ENCODE data around the gene R3HDML. TPM values are rescaled to one million over a fixed set of nuclear protein-coding genes. Genes with fewer than 3 reads are reported as not detected.
"Not testable (repeated sequence)": the region's sequence is repeated elsewhere in the genome, so short reads cannot be mapped to it uniquely, and the experiment has no call there.

The R3HDML gene
- total RNA-seq, 1 experiment from 2014 or later: not detected

- no peak overlapping the region for H3K27ac Mint-ChIP-seq (ENCODE audit: unreplicated experiment)
These were observed 40.8 kb upstream of the R3HDML start for GRCh38 chr20:44296011-44296410.

GRCh38 chr20:44297721-44298120, 39.1 kb upstream of the R3HDML start:
- Mint-ChIP-seq H3K27ac (ENCODE audit: unreplicated experiment) (no peak overlapping the region), H3K9me3 (ENCODE audit: low read depth, unreplicated experiment) (no peaks in the 10 kb centered on the region), H3K36me3 (ENCODE audit: insufficient read depth, unreplicated experiment) (no peaks in the 10 kb centered on the region), H3K4me3 (ENCODE audit: low read depth, unreplicated experiment) (no peak overlapping the region), H3K27me3 (ENCODE audit: unreplicated experiment) (no peaks in the 10 kb centered on the region), H3K4me1 (ENCODE audit: low read depth, unreplicated experiment) (no peaks in the 10 kb centered on the region)
- BruUV-seq (replicated peaks): no TSS peak
- intact Hi-C loops (cut with micrococcal nuclease; ENCODE audit: unreplicated experiment): no loop called here
- no peak for DNase-seq
- no peak for TF ChIP-seq CTCF (IDR thresholded peaks at IDR 0.05; ENCODE audit: unreplicated experiment)
- CTCF ChIA-PET: no interaction called here

More at GRCh38 chr20:44296011-44296410, 40.8 kb upstream of the R3HDML start:
- H3K4me3 Mint-ChIP-seq (ENCODE audit: low read depth, unreplicated experiment): no peak overlapping the region
- H3K9me3 Mint-ChIP-seq (ENCODE audit: low read depth, unreplicated experiment): no peaks in the 10 kb centered on the region
- intact Hi-C loops (cut with micrococcal nuclease; ENCODE audit: unreplicated experiment): no loop called here
- no peaks in the 10 kb centered on the region for H3K4me1 Mint-ChIP-seq (ENCODE audit: low read depth, unreplicated experiment)
- H3K27me3 Mint-ChIP-seq (ENCODE audit: unreplicated experiment): peaks cover 9% of the 10 kb centered on the region
- no peak for TF ChIP-seq CTCF (IDR thresholded peaks at IDR 0.05; ENCODE audit: unreplicated experiment)
- no peaks in the 10 kb centered on the region for H3K36me3 Mint-ChIP-seq (ENCODE audit: insufficient read depth, unreplicated experiment)
- CTCF ChIA-PET: no interaction called here
- BruUV-seq (replicated peaks): no TSS peak
- no peak for DNase-seq

GRCh38 chr20:44299011-44299535, 37.8 kb upstream of the R3HDML start:
- H3K27me3 Mint-ChIP-seq (ENCODE audit: unreplicated experiment); H3K27ac Mint-ChIP-seq (ENCODE audit: unreplicated experiment); H3K36me3 Mint-ChIP-seq (ENCODE audit: insufficient read depth, unreplicated experiment); DNase-seq; H3K4me1 Mint-ChIP-seq (ENCODE audit: low read depth, unreplicated experiment); intact Hi-C loops (cut with micrococcal nuclease; ENCODE audit: unreplicated experiment); CTCF ChIA-PET; H3K4me3 Mint-ChIP-seq (ENCODE audit: low read depth, unreplicated experiment); H3K9me3 Mint-ChIP-seq (ENCODE audit: low read depth, unreplicated experiment); BruUV-seq (replicated peaks): not testable (repeated sequence)

GRCh38 chr20:44301285-44301684, 35.6 kb upstream of the R3HDML start:
- no peaks in the 10 kb centered on the region for H3K36me3 Mint-ChIP-seq (ENCODE audit: insufficient read depth, unreplicated experiment)
- no peaks in the 10 kb centered on the region for H3K4me1 Mint-ChIP-seq (ENCODE audit: low read depth, unreplicated experiment)
- H3K4me3 Mint-ChIP-seq (ENCODE audit: low read depth, unreplicated experiment): no peak overlapping the region
- no peak for TF ChIP-seq CTCF (IDR thresholded peaks at IDR 0.05; ENCODE audit: unreplicated experiment)
- intact Hi-C loops (cut with micrococcal nuclease; ENCODE audit: unreplicated experiment): loop anchor here (5.0 kb wide), 1 partner anchor 81 kb away; no protein-coding TSS in a partner anchor
- H3K27ac Mint-ChIP-seq (ENCODE audit: unreplicated experiment): no peak overlapping the region
- no peaks in the 10 kb centered on the region for H3K27me3 Mint-ChIP-seq (ENCODE audit: unreplicated experiment)
- DNase-seq: no peak
- no peaks in the 10 kb centered on the region for H3K9me3 Mint-ChIP-seq (ENCODE audit: low read depth, unreplicated experiment)
- no TSS peak for BruUV-seq (replicated peaks)
- CTCF ChIA-PET: no interaction called here

- H3K4me3 Mint-ChIP-seq (ENCODE audit: low read depth, unreplicated experiment): no peak overlapping the region
- H3K27ac Mint-ChIP-seq (ENCODE audit: unreplicated experiment): no peak overlapping the region
These were observed 34.7 kb upstream of the R3HDML start for GRCh38 chr20:44302026-44302669.

More at GRCh38 chr20:44302026-44302669, 34.7 kb upstream of the R3HDML start:
- Mint-ChIP-seq H3K4me1 (ENCODE audit: low read depth, unreplicated experiment) (no peaks in the 10 kb centered on the region), H3K36me3 (ENCODE audit: insufficient read depth, unreplicated experiment) (no peaks in the 10 kb centered on the region), H3K9me3 (ENCODE audit: low read depth, unreplicated experiment) (no peaks in the 10 kb centered on the region), H3K27me3 (ENCODE audit: unreplicated experiment) (no peaks in the 10 kb centered on the region)
- BruUV-seq (replicated peaks): no TSS peak
- no peak for DNase-seq
- TF ChIP-seq CTCF (IDR thresholded peaks at IDR 0.05; ENCODE audit: unreplicated experiment): no peak
- intact Hi-C loops (cut with micrococcal nuclease; ENCODE audit: unreplicated experiment): loop anchor here (5.0 kb wide), 1 partner anchor 80 kb away; no protein-coding TSS in a partner anchor
- CTCF ChIA-PET: interaction anchor here (0.7 to 0.8 kb wide), 2 partner anchors 8 to 54 kb away, joined by 3 read pairs; partner anchors contain the start of gene FITM2
